GM19099 (cell line): ENCODE results near the gene CORO1C.

Experiments
- POLR2A ChIP-seq: IDR thresholded peaks from 3 replicates; pipeline ENCODE4 v1.6.1; 2011; ENCODE audit warnings: low read depth; ENCODE audit not compliant: insufficient read length; ENCODE audit errors: extremely low read depth

CORO1C gene

GRCh38 chr12:108642899-108643654, 88.2 kb downstream of the CORO1C start:
- TF ChIP-seq POLR2A, result no peak

- TF ChIP-seq POLR2A, result no peak
Measured at GRCh38 chr12:108642269-108642870, 88.9 kb downstream of the CORO1C start.

- no peak for TF ChIP-seq POLR2A
Measured at GRCh38 chr12:108641446-108642268, 89.7 kb downstream of the CORO1C start.

- no peak for TF ChIP-seq POLR2A
Measured at GRCh38 chr12:108640802-108641445, 90.4 kb downstream of the CORO1C start.

GRCh38 chr12:108638997-108639822, 92.1 kb downstream of the CORO1C start:
- no peak for TF ChIP-seq POLR2A

- no peak for TF ChIP-seq POLR2A
Measured at GRCh38 chr12:108638141-108638827, 93.0 kb downstream of the CORO1C start.

GRCh38 chr12:108637222-108637971, 93.9 kb downstream of the CORO1C start:
- peak; percentile 52 for TF ChIP-seq POLR2A

GRCh38 chr12:108635997-108636808, 95.1 kb downstream of the CORO1C start:
- no peak for TF ChIP-seq POLR2A

GRCh38 chr12:108635201-108635996, 95.9 kb downstream of the CORO1C start:
- TF ChIP-seq POLR2A, result peak; percentile 99

- no peak for TF ChIP-seq POLR2A
Measured at GRCh38 chr12:108634341-108634751, 97.0 kb downstream of the CORO1C start.

- peak; percentile 53 for TF ChIP-seq POLR2A
Measured at GRCh38 chr12:108633534-108634248, 97.6 kb downstream of the CORO1C start, which contains the start of gene SELPLG. SELPLG (minus strand) TSS chr12:108633894; CDS start chr12:108624307, 9,587 bp downstream.
